ENCODE results near the gene PRKCQ.

PRKCQ gene

DNA sequence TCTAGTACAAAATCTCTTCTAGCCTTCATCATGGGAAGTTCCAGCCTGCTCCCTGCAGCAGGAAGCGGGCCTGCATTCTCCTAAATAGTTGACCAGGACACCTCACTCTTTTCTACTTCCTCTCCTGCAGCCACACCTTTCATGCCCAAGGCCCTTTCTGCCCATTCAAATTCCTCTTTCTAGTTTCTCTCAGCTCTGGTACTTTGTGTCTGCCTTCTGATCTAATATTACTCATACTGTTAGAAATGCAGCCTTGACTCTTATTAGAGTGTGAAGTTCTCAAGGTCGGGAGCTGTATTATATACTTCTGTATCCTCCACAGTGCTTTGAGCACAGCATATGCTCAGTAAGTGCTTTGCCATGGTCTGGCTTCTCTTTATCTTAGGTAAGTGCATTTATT lies 103.1 kb downstream of the PRKCQ start:
- Histone ChIP-seq H3K36me3 (ENCODE audit: insufficient read depth, low read length) (peaks cover 55% of the 10 kb centered on the region), H4K20me1 (ENCODE audit: insufficient read depth, low read length) (no peaks in the 10 kb centered on the region), H3K4me2 (ENCODE audit: insufficient read depth, low read length) (no peak overlapping the region), H3K27me3 (ENCODE audit: insufficient read depth, low read length, poor library complexity) (no peaks in the 10 kb centered on the region), H3K4me1 (ENCODE audit: insufficient read depth, low read length) (peaks cover 46% of the 10 kb centered on the region), H3K9ac (ENCODE audit: low read depth, low read length) (no peak overlapping the region), H3K79me2 (ENCODE audit: insufficient read depth, low read length) (0 out of 2 replicates have a peak, but pooled peaks cover 2% of the 10 kb centered on the region), H3K4me3 (ENCODE audit: low read depth in 1 of 2, low read length in 2 of 2) (no peak overlapping the region), H3K9me3 (ENCODE audit: insufficient read depth, low read length, severe bottlenecking) (no peaks in the 10 kb centered on the region), H3K27ac (ENCODE audit: low read length) (peak overlapping the region; percentile 55), H2AFZ (ENCODE audit: low read depth, low read length) (no peak overlapping the region)
- TF ChIP-seq EZH2 (IDR thresholded peaks at IDR 0.05; ENCODE audit: borderline replicate concordance, low read depth, low read length, severe bottlenecking) = no peak
- TF ChIP-seq, protein P1, sequence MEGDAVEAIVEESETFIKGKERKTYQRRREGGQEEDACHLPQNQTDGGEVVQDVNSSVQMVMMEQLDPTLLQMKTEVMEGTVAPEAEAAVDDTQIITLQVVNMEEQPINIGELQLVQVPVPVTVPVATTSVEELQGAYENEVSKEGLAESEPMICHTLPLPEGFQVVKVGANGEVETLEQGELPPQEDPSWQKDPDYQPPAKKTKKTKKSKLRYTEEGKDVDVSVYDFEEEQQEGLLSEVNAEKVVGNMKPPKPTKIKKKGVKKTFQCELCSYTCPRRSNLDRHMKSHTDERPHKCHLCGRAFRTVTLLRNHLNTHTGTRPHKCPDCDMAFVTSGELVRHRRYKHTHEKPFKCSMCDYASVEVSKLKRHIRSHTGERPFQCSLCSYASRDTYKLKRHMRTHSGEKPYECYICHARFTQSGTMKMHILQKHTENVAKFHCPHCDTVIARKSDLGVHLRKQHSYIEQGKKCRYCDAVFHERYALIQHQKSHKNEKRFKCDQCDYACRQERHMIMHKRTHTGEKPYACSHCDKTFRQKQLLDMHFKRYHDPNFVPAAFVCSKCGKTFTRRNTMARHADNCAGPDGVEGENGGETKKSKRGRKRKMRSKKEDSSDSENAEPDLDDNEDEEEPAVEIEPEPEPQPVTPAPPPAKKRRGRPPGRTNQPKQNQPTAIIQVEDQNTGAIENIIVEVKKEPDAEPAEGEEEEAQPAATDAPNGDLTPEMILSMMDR (IDR thresholded peaks at IDR 0.05; ENCODE audit: borderline replicate concordance, extremely low read depth, low read length, poor library complexity, severe bottlenecking) = no peak
- no peak for ATAC-seq (ENCODE audit: insufficient read depth, low read depth)
- DNase-seq = no peak

DNA sequence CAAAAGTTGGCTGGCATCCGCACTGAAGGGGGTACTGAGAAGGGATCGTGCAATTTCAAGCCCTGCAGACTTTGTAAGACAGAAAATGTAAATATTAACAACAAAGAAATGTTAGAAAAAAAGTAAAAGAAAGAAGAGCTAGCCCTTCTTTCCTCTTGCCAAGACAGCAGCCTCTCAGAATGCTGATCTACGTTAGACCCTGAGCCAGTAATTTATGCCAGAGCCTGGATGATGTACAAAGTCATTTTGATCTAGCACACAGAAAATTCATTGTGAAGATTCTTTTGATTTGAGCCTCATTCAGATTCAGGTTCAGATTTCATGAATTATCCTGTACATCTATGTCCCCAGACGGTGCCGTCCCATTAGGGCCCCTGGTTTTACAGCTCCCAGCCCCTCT lies 105.2 kb downstream of the PRKCQ start:
- DNase-seq (no peak), ATAC-seq (ENCODE audit: insufficient read depth, low read depth) (no peak)
- Histone ChIP-seq H2AFZ (ENCODE audit: low read depth, low read length) (no peak overlapping the region; the same call in 1 of the 2 replicates), H3K27me3 (ENCODE audit: insufficient read depth, low read length, poor library complexity) (no peaks in the 10 kb centered on the region), H3K4me1 (ENCODE audit: insufficient read depth, low read length) (peaks cover 50% of the 10 kb centered on the region), H3K27ac (ENCODE audit: low read length) (peak overlapping the region; percentile 95), H3K79me2 (ENCODE audit: insufficient read depth, low read length) (peaks cover 5% of the 10 kb centered on the region; the same call in 1 of the 2 replicates), H3K9me3 (ENCODE audit: insufficient read depth, low read length, severe bottlenecking) (no peaks in the 10 kb centered on the region), H3K4me3 (ENCODE audit: low read depth in 1 of 2, low read length in 2 of 2) (peak overlapping the region; percentile 8 to 51; a peak in 3 of 4 replicates), H3K9ac (ENCODE audit: low read depth, low read length) (peak overlapping the region; percentile 62), H3K36me3 (ENCODE audit: insufficient read depth, low read length) (peaks cover 53% of the 10 kb centered on the region), H3K4me2 (ENCODE audit: insufficient read depth, low read length) (peak overlapping the region; percentile 65), H4K20me1 (ENCODE audit: insufficient read depth, low read length) (no peaks in the 10 kb centered on the region)
- TF ChIP-seq, protein P1 (IDR thresholded peaks at IDR 0.05; ENCODE audit: borderline replicate concordance, extremely low read depth, low read length, poor library complexity, severe bottlenecking) = no peak
- no peak for TF ChIP-seq EZH2 (IDR thresholded peaks at IDR 0.05; ENCODE audit: borderline replicate concordance, low read depth, low read length, severe bottlenecking)

DNA sequence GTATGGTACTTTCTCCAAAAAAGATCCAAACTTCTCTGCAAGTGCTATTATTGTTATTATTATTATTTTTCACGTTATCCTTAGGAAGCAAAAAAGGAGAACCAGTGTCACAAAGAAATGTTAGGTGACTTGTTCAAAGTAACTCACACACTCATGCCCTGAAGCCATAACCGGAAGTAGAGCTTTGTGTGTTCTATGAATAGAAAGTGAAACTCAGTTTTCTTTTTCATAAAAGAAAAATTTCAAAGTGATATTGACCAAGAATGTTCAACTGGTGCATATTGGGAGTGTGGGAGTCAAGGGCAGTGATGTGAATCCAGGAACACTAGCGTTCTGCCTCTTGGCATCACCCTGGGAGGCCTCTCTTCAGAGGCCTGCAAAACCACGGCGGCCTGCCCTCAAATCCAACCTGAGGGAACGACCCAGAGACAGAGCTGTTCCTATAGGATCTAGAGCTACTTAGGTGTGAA lies 106.1 kb downstream of the PRKCQ start:
- peaks cover 5% of the 10 kb centered on the region; the same call in 1 of the 2 replicates for H3K79me2 ChIP-seq (ENCODE audit: insufficient read depth, low read length)
- peak; percentile 80 for ATAC-seq (ENCODE audit: insufficient read depth, low read depth)
- peaks cover 55% of the 10 kb centered on the region for H3K36me3 ChIP-seq (ENCODE audit: insufficient read depth, low read length)
- H2AFZ ChIP-seq (ENCODE audit: low read depth, low read length) = peak overlapping the region; percentile 61
- H3K9ac ChIP-seq (ENCODE audit: low read depth, low read length) = peak overlapping the region; percentile 62
- TF ChIP-seq, protein P1 (IDR thresholded peaks at IDR 0.05; ENCODE audit: borderline replicate concordance, extremely low read depth, low read length, poor library complexity, severe bottlenecking) = no peak
- no peak for TF ChIP-seq EZH2 (IDR thresholded peaks at IDR 0.05; ENCODE audit: borderline replicate concordance, low read depth, low read length, severe bottlenecking)
- H4K20me1 ChIP-seq (ENCODE audit: insufficient read depth, low read length) = no peaks in the 10 kb centered on the region
- H3K27me3 ChIP-seq (ENCODE audit: insufficient read depth, low read length, poor library complexity) = no peaks in the 10 kb centered on the region
- H3K27ac ChIP-seq (ENCODE audit: low read length) = peak overlapping the region; percentile 95
- H3K4me2 ChIP-seq (ENCODE audit: insufficient read depth, low read length) = peak overlapping the region; percentile 65
- peak overlapping the region; percentile 8 to 51; a peak in 3 of 4 replicates for H3K4me3 ChIP-seq (ENCODE audit: low read depth in 1 of 2, low read length in 2 of 2)
- no peaks in the 10 kb centered on the region for H3K9me3 ChIP-seq (ENCODE audit: insufficient read depth, low read length, severe bottlenecking)
- peak; percentile 69 for DNase-seq
- peaks cover 50% of the 10 kb centered on the region for H3K4me1 ChIP-seq (ENCODE audit: insufficient read depth, low read length)
